HepG2 (cell line): ENCODE data around the gene WNT5B. TPM values are rescaled to one million over a fixed set of nuclear protein-coding genes. Genes with fewer than 3 reads are reported as not detected.

Source experiments
- ASH2L ChIP-seq: fragments of 300-600, 200-600 bp; sonication (generic); IDR thresholded peaks from 2 replicates; pipeline ENCODE4 v1.7.0; 2017; ENCODE audit warnings: low read depth, mild to moderate bottlenecking, moderate library complexity, mixed read lengths, low read length; ENCODE audit not compliant: insufficient read length
- ETV5 ChIP-seq: IDR thresholded peaks from 2 replicates; pipeline ENCODE4 v1.6.1; 2018; ENCODE audit warnings: missing biosample characterization, missing genetic modification reagents, inconsistent platforms, borderline replicate concordance
- GLI4 ChIP-seq: sonication (generic); formaldehyde crosslinking; IDR thresholded peaks from 2 replicates; pipeline ENCODE4 v1.5.1; 2020; ENCODE audit warnings: missing genetic modification reagents, mild to moderate bottlenecking, moderate library complexity, borderline replicate concordance
- NFE2 ChIP-seq: sonication (generic); formaldehyde crosslinking; IDR thresholded peaks from 2 replicates; pipeline ENCODE4 v1.4.0; 2020; ENCODE audit warnings: missing genetic modification reagents
- SETDB1 ChIP-seq: sonication (generic); formaldehyde crosslinking; IDR thresholded peaks from 2 replicates; pipeline ENCODE4 v1.5.1; 2020; ENCODE audit warnings: missing genetic modification reagents, mild to moderate bottlenecking, borderline replicate concordance
- SP2 ChIP-seq: sonication (generic); formaldehyde crosslinking; IDR thresholded peaks from 2 replicates; pipeline ENCODE4 v1.5.1; 2020; ENCODE audit warnings: mild to moderate bottlenecking, missing genetic modification reagents
- TCF12 ChIP-seq, 2 experiments: fragments of 450-650 bp in 1 of 2; sonication (generic) in 1 of 2; formaldehyde crosslinking in 1 of 2; IDR thresholded peaks; 2 replicates each; pipeline versions ENCODE4 v1.6.1 to v1.8.0; 2017 to 2022; ENCODE audit warnings: antibody characterized with exemption in 1 of 2, mild to moderate bottlenecking in 1 of 2, missing genetic modification reagents in 1 of 2, moderate library complexity in 1 of 2
- XBP1 ChIP-seq: sonication (generic); formaldehyde crosslinking; IDR thresholded peaks from 2 replicates; pipeline ENCODE4 v1.5.0; 2020; ENCODE audit warnings: missing genetic modification reagents
- ZIK1 ChIP-seq: sonication (generic); formaldehyde crosslinking; IDR thresholded peaks from 2 replicates; pipeline ENCODE4 v1.5.0; 2020; ENCODE audit warnings: mild to moderate bottlenecking, low read depth, missing genetic modification reagents, borderline replicate concordance
- ZNF101 ChIP-seq: sonication (generic); formaldehyde crosslinking; IDR thresholded peaks from 2 replicates; pipeline ENCODE4 v1.4.0; 2020; ENCODE audit warnings: mild to moderate bottlenecking, low read depth, missing genetic modification reagents, borderline replicate concordance
- ZNF468 ChIP-seq: sonication (generic); formaldehyde crosslinking; IDR thresholded peaks from 2 replicates; pipeline ENCODE4 v1.8.0; 2022; ENCODE audit warnings: mild to moderate bottlenecking, moderate library complexity, missing genetic modification reagents
- ZNF780A ChIP-seq: sonication (generic); formaldehyde crosslinking; IDR thresholded peaks from 2 replicates; pipeline ENCODE4 v1.8.0; 2022; ENCODE audit warnings: mild to moderate bottlenecking, missing genetic modification reagents, moderate library complexity
- polyA plus RNA-seq, 8 experiments: library from polyadenylated mRNA; depleted of rRNA in 3 of 8; stranded (reverse) in 7 of 8; unstranded in 1 of 8; fragments of >200 nt; fragmentation: Illumina TruSeq in 4 of 8; extraction: Trizol in 4 of 8; gene quantifications; 2 replicates each; pipeline versions ENCODE4 v1.2.1 to v1.2.3, GENCODE V29; 2011 to 2016; ENCODE audit warnings: low read depth in 4 of 8, missing spikeins in 1 of 8, mixed read lengths in 1 of 8; ENCODE audit not compliant: insufficient read depth in 1 of 8
- total RNA-seq, 5 experiments: library from RNA; depleted of rRNA; stranded (reverse); fragments of >200 nt; fragmentation: Illumina TruSeq; extraction: Trizol; gene quantifications; 2 replicates each; pipeline ENCODE4 v1.2.3, GENCODE V29; 2016; ENCODE audit warnings: low read depth in 1 of 5
- TF ChIP-seq, protein P1 (sequence below): sonication (generic); formaldehyde crosslinking; IDR thresholded peaks from 2 replicates; pipeline ENCODE4 v1.5.1; 2020; ENCODE audit warnings: missing genetic modification reagents, mild to moderate bottlenecking, borderline replicate concordance
- TF ChIP-seq, protein P2 (sequence below): sonication (generic); formaldehyde crosslinking; IDR thresholded peaks from 2 replicates; pipeline ENCODE4 v1.5.1; 2020; ENCODE audit warnings: mild to moderate bottlenecking, missing genetic modification reagents, moderate library complexity
- TF ChIP-seq, protein P3 (sequence below): sonication (generic); formaldehyde crosslinking; IDR thresholded peaks from 2 replicates; pipeline ENCODE4 v1.9.0; 2022; ENCODE audit warnings: low read depth, missing genetic modification reagents
- TF ChIP-seq, protein P4 (sequence below): IDR thresholded peaks from 2 replicates; pipeline ENCODE4 v1.6.1; 2016; ENCODE audit warnings: missing compliant biosample characterization, missing genetic modification reagents, borderline replicate concordance
- TF ChIP-seq, protein P5 (sequence below): IDR thresholded peaks from 2 replicates; pipeline ENCODE4 v1.6.1; 2016; ENCODE audit warnings: control low read depth

WNT5B gene
- total and polyA plus RNA-seq, 2 of the 13 experiments (the other 11 are each of a cell fraction or from before 2014, with no cell fraction given), result 0.04 TPM; not detected in 1

DNA sequence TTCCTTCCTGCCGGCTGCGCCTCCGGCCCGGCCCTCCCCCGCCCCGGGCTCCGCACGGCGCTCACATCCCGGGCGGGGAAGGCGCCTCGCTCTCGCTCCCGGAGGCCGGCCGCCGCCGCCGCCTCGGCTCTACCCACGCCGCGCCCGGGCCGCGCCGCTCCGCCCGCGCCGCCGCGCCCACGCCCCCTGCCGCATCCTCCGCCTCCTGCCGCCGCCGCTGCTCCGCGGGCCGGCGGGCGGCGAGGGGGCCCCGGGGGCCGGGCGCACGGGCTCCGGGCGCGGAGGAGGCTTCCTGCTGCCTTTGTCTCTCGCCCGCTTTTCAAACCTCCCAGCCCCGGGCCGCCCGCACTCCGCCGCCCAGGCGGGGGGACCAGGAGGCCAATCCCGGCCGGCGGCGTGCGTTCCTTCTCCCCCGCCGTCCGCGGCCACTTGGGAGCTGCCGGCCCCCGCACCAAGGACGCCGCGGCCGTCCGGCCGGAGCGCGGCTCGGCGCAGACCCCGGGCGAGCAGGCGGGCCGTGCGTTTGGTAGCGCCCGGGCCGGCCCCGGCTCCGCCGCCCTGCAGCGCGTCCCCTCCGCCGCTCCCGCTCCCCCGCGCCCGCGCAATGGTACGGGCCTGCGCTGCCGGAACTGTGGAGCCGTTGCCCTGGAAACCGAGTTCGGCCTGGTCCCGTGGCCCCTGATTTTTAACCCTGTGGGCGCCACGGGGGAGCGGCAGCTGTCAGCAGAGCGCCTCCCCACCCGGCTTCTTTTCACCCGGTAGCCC lies 34.6 kb upstream of the WNT5B start, which contains the start of gene FBXL14 (continued):
- no peak for TF ChIP-seq ZNF101 (CRISPR knock-in tag)
- no peak for TF ChIP-seq TCF12 (IDR thresholded peaks at IDR 0.05)
- TF ChIP-seq TCF12 (CRISPR knock-in tag; IDR thresholded peaks at IDR 0.05), result no peak
- no peak for TF ChIP-seq ZNF468 (CRISPR knock-in tag)
- TF ChIP-seq XBP1 (CRISPR knock-in tag), result no peak
- TF ChIP-seq, protein P1, sequence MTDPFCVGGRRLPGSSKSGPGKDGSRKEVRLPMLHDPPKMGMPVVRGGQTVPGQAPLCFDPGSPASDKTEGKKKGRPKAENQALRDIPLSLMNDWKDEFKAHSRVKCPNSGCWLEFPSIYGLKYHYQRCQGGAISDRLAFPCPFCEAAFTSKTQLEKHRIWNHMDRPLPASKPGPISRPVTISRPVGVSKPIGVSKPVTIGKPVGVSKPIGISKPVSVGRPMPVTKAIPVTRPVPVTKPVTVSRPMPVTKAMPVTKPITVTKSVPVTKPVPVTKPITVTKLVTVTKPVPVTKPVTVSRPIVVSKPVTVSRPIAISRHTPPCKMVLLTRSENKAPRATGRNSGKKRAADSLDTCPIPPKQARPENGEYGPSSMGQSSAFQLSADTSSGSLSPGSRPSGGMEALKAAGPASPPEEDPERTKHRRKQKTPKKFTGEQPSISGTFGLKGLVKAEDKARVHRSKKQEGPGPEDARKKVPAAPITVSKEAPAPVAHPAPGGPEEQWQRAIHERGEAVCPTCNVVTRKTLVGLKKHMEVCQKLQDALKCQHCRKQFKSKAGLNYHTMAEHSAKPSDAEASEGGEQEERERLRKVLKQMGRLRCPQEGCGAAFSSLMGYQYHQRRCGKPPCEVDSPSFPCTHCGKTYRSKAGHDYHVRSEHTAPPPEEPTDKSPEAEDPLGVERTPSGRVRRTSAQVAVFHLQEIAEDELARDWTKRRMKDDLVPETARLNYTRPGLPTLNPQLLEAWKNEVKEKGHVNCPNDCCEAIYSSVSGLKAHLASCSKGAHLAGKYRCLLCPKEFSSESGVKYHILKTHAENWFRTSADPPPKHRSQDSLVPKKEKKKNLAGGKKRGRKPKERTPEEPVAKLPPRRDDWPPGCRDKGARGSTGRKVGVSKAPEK (CRISPR knock-in tag), result no peak
- TF ChIP-seq, protein P2, sequence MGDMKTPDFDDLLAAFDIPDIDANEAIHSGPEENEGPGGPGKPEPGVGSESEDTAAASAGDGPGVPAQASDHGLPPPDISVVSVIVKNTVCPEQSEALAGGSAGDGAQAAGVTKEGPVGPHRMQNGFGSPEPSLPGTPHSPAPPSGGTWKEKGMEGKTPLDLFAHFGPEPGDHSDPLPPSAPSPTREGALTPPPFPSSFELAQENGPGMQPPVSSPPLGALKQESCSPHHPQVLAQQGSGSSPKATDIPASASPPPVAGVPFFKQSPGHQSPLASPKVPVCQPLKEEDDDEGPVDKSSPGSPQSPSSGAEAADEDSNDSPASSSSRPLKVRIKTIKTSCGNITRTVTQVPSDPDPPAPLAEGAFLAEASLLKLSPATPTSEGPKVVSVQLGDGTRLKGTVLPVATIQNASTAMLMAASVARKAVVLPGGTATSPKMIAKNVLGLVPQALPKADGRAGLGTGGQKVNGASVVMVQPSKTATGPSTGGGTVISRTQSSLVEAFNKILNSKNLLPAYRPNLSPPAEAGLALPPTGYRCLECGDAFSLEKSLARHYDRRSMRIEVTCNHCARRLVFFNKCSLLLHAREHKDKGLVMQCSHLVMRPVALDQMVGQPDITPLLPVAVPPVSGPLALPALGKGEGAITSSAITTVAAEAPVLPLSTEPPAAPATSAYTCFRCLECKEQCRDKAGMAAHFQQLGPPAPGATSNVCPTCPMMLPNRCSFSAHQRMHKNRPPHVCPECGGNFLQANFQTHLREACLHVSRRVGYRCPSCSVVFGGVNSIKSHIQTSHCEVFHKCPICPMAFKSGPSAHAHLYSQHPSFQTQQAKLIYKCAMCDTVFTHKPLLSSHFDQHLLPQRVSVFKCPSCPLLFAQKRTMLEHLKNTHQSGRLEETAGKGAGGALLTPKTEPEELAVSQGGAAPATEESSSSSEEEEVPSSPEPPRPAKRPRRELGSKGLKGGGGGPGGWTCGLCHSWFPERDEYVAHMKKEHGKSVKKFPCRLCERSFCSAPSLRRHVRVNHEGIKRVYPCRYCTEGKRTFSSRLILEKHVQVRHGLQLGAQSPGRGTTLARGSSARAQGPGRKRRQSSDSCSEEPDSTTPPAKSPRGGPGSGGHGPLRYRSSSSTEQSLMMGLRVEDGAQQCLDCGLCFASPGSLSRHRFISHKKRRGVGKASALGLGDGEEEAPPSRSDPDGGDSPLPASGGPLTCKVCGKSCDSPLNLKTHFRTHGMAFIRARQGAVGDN (CRISPR knock-in tag), result peak; percentile 58
- no peak for TF ChIP-seq GLI4 (CRISPR knock-in tag)
- TF ChIP-seq ZNF780A (CRISPR knock-in tag), result no peak
- no peak for TF ChIP-seq ZIK1 (CRISPR knock-in tag)
- peak; percentile 31; the same call in 1 of the 2 replicates for TF ChIP-seq ETV5 (CRISPR knock-in tag)
- TF ChIP-seq SP2, result no peak
- TF ChIP-seq, protein P3, sequence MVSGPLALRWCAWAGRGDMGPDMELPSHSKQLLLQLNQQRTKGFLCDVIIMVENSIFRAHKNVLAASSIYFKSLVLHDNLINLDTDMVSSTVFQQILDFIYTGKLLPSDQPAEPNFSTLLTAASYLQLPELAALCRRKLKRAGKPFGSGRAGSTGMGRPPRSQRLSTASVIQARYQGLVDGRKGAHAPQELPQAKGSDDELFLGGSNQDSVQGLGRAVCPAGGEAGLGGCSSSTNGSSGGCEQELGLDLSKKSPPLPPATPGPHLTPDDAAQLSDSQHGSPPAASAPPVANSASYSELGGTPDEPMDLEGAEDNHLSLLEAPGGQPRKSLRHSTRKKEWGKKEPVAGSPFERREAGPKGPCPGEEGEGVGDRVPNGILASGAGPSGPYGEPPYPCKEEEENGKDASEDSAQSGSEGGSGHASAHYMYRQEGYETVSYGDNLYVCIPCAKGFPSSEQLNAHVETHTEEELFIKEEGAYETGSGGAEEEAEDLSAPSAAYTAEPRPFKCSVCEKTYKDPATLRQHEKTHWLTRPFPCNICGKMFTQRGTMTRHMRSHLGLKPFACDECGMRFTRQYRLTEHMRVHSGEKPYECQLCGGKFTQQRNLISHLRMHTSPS, result no peak
- no peak for TF ChIP-seq SETDB1
- TF ChIP-seq, protein P4, sequence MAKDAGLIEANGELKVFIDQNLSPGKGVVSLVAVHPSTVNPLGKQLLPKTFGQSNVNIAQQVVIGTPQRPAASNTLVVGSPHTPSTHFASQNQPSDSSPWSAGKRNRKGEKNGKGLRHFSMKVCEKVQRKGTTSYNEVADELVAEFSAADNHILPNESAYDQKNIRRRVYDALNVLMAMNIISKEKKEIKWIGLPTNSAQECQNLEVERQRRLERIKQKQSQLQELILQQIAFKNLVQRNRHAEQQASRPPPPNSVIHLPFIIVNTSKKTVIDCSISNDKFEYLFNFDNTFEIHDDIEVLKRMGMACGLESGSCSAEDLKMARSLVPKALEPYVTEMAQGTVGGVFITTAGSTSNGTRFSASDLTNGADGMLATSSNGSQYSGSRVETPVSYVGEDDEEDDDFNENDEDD (CRISPR knock-in tag), result no peak
- TF ChIP-seq NFE2, result no peak
- TF ChIP-seq, protein P5, sequence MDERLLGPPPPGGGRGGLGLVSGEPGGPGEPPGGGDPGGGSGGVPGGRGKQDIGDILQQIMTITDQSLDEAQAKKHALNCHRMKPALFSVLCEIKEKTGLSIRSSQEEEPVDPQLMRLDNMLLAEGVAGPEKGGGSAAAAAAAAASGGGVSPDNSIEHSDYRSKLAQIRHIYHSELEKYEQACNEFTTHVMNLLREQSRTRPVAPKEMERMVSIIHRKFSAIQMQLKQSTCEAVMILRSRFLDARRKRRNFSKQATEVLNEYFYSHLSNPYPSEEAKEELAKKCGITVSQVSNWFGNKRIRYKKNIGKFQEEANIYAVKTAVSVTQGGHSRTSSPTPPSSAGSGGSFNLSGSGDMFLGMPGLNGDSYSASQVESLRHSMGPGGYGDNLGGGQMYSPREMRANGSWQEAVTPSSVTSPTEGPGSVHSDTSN (CRISPR knock-in tag), result no peak
- TF ChIP-seq ASH2L, result no peak
